GM11168 (cell line): ENCODE measurements around the gene SULT1E1.
"Not testable (repeated sequence)": the region's sequence is repeated elsewhere in the genome, so short reads cannot be mapped to it uniquely, and the experiment has no call there.

Source experiments
- in situ Hi-C: fragments of 300-500 bp; cut with MboI; formaldehyde crosslinking; loops from one replicate; pipeline ENCODE4 v1.12.0; 2022; ENCODE audit warnings: low sequenced_read_pairs; ENCODE audit not compliant: unreplicated experiment

The SULT1E1 gene

DNA sequence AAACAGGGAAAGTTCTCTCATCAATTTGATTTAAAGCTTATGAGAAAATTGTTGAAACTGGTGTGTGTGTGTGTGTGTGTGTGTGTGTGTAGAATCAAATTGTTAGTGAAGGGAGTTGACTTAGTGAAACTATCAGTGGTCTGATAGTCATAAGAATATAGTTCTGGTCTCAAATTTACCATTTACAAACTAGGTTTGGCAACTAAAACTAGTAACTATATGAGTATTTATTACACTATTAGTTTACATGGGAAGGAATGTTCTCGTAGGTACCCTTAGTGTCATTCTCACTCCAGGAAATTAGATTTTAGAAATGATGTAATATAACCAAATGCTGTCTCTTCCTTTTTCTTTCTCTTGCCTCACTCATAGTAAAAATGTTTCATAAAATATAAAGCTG, 11.9 kb downstream of the SULT1E1 start:
- in situ Hi-C loops = no loop called here

DNA sequence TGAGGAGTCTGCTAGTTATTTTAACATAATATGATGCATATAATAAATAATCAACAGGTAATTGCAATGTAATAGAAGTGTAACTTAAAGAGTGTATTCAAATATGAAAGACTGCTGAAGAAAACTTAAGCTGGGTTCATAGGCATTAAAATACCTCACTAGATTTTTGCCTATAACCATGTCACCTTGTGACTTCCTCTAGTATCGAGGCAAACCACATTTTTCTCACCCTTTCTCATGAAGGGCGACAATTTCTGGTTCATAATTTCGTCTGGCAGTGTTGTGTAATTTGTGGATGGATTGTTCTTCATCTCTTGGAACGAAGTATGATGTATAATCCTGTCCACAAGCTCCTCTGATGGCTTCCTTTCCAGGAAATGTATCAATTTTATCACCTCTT, 16.0 kb downstream of the SULT1E1 start:
- in situ Hi-C loops = no loop called here

DNA sequence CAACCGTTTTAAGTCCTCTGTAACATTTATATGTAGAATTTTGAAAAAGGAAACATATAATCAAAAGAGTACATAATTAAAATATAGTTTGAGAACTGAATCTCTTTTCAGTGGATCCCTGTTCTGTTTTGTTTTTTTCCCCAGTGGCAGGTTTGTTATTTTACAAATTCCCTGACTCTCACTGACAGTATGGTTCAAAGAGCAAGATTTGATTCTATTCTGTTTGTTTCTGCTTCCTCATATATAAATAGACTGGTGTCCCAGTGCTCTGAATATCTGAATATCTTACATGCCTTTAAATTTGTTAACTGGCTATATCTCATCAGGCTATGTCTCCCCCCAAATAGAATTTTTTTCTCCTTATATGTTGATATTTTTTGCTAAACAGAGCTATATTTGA, 16.6 kb downstream of the SULT1E1 start:
- in situ Hi-C loops = no loop called here

DNA sequence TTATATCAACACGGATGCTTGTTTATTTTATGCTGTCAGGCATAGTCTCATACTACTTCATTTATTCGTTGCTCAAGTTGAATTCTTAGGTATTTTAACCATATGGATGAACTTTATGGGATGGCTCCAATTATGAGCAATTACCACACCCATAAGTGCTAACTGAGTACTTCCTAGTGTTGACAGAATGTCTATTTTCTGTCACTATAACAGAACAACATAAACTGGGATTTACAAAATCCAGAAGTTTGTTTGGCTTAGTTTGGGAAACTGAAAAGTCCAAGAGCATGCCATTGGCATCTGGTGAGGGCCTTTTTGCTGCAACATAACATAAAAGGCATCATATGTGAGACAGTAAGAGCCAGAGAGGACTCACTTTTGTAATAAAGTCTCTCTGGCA, 21.0 kb downstream of the SULT1E1 start:
- in situ Hi-C loops = no loop called here

DNA sequence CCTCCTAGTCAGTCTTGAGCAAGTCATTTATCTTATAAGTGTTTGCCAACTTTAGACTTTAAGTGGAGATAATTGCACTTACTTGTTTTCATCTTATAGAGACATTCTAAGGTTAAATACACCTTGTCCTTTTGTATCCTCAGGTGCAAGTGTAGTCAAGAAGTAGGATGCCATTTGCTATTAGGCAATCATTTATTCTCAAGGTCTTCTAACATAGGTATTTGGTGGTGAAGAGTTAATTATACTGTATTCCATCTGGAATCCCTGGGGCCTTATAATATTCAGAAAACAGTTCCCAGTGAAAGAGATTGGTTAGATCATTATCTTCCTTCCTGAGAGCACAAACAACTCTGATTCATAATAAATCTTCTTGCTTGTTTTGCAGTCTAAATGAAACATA, 23.7 kb downstream of the SULT1E1 start:
- in situ Hi-C loops = no loop called here

DNA sequence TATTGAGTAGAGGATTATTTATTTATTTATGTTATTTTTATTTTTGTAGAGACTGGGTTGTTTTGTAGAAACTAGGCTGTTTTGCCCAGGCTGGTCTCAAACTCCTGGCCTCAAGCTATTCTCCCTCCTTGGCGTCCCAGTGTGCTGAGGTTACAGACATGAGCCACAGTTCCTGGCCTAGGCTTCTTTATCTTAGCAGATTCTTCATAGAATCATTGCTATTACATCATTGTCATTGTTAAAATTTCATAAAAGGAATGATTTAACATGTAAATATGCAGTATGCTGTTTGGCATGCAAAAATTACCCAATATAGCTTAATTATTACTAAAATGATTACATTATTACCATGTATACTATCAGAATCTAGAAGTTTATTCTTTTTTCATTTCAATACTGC, 24.2 kb downstream of the SULT1E1 start:
- in situ Hi-C loops = no loop called here

DNA sequence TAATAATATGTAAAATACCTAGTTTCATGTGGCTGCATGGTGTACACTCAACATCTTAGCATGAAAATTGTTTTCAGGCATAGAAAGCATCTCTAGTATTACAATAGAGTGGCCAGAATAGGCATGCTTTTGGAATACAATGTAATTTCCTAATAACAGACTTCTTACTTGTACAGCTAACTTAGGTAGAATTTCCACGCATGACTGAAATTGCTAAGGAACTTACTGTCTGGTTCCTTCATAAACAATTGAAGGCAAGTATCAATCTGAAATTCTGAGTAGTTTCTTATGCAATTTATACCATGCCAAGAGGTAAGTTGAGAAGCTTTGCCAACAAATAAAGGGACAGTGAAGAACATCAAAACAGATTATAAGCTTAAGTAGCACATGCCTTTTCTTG, 26.7 kb downstream of the SULT1E1 start:
- in situ Hi-C loops = no loop called here

DNA sequence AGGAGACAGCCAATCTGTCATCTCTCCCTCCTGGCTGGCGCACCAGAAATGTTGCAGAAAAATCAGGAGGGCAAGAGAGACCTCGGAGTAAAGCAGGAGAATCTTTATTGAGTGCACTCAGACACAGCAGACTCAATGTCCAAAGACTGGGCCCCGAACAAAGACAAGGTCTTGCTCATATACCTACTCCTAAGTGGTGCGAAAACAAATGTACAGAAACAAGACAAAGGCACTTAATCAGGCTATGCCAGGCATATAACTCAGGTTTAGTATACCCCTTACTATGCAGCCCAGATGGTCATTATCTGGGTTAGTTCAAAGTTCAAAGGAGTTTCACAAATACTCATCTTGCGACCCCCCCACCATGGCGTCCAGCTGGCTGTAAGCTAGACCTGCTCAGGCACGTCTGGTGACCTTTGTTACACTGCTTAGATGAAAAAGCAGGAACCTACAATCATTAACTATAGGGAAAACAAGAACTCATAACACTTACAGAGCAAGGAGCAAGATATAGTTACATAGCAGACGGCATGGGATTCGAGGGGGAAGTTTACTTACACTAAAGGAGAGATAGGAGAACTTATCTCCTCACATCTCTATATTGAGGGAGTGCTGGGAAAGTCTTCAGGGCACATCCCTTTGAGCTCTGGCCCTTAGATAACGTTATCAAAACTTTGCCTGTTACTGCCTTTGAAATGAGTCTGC, 27.5 kb downstream of the SULT1E1 start:
- in situ Hi-C loops = no loop called here

DNA sequence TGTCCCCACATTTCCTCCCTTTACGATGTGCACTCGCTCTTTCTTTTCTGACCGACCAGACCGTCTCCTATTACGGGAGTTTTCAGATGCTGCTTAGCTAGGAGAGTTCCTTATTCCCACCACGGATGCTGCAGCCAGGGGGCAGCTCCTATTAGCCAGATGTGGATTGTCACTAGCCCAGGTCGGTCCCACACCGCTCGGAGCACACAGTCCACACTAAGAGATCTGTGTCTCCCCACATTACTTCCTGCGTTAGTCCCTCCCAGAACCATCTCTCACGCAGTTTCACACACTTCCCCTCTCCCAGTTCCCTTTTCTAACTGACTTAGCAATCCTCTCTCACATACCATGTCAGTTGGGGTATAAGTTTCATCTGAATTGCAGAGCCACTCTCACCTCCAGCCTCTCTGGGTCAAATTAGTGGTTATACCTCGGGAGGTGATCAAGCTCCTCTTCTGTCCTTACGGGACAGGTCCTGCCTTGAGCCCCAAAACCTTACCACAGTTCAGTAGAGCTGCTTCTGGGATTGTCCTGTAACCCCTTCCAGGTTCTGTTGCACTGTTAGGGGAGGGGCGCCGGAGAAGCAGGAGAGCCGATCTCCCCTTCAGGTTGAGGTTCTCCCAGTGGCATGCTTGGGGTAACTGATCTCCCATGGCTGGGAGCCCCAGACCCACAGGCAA, 28.2 kb downstream of the SULT1E1 start:
- in situ Hi-C loops = no loop called here

DNA sequence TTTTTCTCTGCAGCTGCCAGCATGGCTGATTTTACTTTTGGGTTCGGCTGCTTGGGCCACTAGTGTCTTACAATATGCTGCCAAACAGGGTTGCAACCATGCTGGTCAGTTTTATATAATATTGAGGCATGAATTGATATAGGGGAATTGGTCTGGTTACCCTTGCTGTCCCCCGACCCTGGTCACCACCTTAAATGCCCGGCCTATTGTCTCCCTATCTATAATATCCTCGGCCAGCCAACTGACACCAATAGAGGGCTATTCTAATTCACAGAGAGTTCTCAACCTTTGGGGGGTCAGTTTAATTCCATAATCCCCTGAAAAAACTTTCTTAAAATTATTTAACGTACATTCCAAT, 28.7 kb downstream of the SULT1E1 start:
- in situ Hi-C loops = no loop called here

DNA sequence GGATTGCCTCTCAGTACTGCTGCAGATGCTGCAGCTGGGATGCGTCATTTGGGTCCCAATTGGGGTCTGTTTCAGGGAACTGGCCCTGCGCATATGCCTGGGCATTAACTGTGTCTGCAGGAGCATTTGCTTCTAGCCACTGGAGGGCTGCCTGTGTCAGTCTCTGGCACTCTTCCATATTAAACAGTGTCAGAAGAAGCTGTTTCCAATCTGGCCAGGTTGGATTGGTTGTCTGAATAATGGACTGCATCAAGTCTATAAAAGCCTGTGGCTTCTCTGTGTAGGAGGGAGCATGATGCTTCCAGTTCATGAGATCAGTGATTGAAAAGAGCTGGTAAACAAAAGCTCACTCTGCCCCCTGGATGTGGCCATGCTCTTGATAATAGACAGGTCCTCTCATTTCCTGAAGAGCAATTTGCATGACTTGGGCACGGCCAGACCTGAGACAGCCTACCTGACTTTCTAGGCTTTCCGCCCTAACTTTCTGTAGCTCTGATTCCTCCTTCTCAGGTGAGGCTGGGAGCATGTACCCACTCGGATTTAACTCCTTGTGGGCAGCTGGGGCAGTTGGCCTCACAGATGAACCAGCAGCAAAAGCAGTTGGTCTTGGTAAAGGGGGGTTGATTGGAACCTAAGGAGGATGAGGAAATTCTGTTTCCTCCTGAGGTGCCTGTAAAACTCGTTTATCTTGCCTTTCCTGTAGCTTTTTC, 29.2 kb downstream of the SULT1E1 start:
- in situ Hi-C loops = no loop called here

DNA sequence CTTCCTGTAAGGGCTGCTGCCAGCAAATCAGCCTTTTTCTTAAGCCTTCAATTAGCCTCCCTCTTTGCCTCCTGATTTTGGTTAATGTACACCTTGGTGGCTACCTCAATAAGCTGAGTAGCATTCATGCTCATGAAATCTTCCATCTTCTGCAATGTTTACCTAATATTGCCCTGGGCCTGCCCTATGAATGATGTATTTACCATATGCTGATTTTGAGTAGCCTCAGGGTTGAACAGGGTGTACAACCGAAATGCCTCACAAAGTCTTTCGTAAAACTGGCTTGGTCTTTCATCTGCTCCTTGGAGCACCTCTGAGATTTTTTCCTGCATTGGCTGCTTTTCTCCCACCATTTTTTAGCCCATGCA, 29.8 kb downstream of the SULT1E1 start:
- in situ Hi-C loops = no loop called here

DNA sequence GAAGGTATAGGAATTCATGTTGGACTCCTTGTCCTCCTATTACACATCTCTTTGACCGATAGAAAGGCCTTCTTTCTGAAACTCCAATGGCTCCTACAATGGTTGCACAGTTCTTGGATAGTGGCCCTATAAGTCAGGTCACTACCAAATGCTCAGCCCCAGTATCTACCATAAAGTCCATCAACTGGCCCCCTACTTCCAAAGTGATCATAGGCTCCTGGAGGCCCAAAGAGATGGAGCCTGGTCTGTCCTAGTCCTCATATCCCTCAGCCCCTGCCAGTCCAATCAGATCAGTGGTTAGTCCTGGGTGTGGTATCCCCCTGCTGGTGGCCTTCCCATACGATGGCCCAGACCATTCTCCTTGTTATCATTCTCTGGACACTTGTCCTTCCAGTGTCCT, 30.3 kb downstream of the SULT1E1 start:
- in situ Hi-C loops = no loop called here

DNA sequence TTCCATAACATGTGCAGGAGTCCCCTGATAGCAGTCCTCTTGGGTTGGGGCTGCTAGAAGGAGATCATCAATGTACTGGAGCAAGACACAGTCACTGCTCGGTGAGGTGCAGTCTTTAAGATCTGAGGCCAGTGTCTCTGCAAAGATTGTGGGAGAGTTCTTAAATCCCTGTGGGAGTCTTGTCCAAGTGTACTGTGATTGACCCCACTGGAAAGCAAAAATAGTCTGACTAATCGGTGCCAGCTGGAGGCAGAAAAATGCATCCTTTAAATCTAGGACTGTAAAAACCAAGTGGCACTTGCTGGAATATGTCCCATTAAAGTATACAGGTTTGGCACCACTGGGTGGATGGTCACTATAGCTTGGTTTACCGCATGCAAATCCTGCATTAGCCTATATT, 31.1 kb downstream of the SULT1E1 start:
- in situ Hi-C loops = no loop called here

DNA sequence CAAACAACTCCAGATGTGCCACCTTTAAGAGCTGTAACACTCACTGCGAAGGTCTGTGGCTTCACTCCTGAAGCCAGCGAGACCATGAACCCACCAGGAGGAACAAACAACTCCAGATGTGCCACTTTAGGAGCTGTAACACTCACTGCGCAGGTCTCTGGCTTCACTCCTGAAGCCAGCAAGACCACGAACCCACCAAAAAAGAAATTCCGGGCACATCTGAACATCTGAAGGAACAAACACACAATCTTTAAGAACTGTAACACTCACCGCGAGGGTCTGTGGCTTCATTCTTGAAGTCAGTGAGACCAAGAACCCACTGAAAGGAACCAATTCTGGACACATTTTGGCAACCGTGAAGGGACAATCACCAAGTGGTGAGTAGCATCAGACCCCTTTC, 34.9 kb downstream of the SULT1E1 start:
- in situ Hi-C loops = not testable (repeated sequence)

DNA sequence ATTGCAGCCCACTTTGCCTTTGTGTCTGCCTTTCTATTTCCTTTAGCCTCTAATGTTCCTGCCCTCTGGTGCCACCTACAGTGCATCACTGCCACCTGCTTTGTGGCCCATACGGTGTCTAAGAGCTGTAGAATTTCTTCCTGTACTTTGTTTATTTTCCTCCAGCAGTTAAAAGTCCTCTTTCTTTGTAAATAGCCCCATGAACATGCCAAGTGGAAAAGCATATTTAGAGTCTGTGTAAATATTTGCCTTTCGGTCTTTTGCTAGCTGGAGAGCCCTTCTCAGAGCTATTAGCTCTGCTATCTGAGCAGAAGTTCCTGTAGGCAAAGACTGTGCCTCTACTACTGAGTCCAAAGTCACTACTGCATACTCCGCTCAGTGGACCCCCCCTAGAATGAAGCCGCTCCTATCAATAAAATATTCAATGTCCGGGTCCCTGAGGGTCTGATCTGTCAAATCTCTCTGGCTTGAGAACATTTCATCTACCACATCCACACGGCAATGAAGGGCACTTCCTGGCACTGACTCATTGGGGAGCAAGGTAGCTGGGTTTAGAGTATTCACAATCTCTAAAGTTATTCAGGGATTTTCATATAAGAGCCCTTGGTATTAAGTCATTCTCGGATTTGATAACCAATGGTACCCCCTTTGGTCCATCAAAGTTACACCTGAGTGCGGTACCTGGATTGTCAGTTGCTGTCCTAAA, 36.3 kb downstream of the SULT1E1 start:
- in situ Hi-C loops = no loop called here

DNA sequence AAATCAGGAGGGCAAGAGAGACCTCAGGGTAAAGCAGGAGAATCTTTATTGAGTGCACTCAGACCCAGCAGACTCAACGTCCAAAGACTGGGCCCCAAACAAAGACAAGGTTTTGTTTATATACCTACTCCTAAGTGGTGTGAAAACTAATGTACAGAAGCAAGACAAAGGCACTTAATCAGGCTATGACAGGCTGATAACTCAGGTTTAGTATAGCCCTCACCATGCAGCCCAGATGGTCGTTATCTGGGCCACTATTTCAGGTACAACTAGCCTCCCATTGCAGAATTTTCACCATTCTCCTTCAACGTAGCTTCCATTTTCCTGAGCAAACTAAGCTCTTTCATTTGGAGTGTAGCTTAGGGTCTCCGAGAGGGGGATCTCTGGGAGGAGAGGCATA, 36.9 kb downstream of the SULT1E1 start:
- in situ Hi-C loops = no loop called here

DNA sequence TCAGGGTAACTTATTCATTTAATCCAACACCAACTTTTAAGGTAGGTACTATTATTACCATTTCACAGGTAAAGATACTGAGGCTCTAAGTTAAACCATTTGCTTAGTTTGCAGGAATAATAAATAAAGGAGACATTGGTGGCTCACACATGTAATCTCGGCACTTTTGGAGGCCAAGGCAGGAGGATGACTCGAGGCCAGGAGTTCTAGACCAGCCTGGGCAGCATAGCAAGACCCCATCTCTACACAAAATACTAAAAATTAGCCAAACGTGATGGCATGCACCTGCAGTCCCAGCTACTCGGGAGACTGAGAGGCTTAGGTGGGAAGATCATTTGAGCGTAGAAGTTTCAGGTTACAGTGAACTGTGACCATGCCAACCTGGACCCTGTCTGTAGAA, 37.7 kb downstream of the SULT1E1 start:
- in situ Hi-C loops = no loop called here

DNA sequence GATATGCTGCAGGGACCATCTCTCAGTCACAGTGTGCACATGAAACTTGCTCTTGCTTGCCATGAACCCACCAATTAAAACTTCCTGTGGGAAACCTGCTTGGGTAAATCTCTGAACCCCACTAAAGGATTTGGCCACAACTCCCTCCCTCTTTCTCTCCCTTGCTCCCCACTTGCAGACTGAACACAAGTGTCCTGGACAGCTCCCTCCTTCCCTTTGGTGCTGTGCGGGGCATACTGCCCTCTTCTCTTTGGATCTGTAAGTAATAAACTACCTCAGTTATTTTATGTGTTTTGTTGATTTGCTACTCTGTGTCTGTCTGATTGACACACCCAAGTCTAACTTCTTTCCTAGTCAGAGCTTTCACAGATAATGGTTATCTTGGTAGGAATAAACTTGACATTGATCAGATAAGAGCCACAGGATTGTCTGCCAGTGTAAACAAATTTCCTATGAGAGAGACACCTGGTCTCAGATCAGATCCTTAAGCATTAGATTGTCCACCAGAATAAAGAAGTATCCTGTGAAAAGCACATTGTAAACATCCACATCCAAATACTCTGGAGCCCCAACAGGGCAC, 41.8 kb downstream of the SULT1E1 start:
- in situ Hi-C loops = no loop called here

DNA sequence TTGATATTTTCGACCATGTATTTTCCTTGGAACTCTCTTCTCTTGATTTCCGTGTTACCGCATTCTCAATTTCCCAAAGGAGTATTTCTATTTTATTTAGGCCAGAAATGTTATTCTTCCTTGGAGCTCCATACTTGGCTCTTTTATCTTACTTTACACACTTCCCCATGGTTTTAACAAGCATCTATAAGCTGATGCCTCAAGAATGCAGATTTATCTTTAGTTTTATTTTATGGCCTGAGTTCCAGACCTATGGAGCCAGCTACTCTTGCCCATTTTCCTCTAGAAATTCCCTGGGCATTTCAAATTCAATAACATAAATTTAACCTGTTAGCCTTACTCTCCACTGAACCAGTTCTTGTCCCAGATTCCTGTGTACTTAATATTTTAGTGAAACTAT, 43.7 kb downstream of the SULT1E1 start:
- in situ Hi-C loops = no loop called here

DNA sequence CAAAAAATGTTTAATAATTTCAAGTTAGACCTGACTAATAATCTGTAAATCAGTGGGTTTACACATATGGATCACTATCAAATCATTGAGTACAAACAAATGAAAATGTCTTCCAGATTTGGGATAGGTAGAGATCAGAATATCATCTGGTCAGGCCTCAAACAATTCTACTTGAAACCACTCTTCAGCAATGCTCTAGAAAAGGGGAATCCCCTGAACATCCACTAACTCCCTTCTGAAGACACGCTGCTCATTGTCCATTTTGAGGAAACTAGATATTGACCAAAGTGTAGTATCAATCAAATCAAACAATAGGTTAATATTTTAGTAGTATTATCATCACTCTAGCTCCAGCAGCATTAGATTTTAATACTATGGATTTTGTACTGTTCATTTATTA, 46.3 kb downstream of the SULT1E1 start:
- in situ Hi-C loops = no loop called here
